ENCODE measurements around the gene NPTX1.

GRCh38 chr17:80498920-80499410 is 22.6 kb upstream of the NPTX1 start:
- TF ChIP-seq ELF3 (CRISPR knock-in tag; IDR thresholded peaks at IDR 0.05): no peak
- TF ChIP-seq RERE (CRISPR knock-in tag; IDR thresholded peaks at IDR 0.05; ENCODE audit: low read depth): no peak
- TF ChIP-seq ZKSCAN1 (IDR thresholded peaks at IDR 0.05; ENCODE audit: low read length): no peak
- no peak for TF ChIP-seq CTCF (CRISPR knock-in tag; IDR thresholded peaks at IDR 0.05)
- no peak for TF ChIP-seq MEF2D (CRISPR knock-in tag; IDR thresholded peaks at IDR 0.05)
- TF ChIP-seq ATF2 (CRISPR knock-in tag; IDR thresholded peaks at IDR 0.05): no peak
- no peak for TF ChIP-seq NFYB (CRISPR knock-in tag; IDR thresholded peaks at IDR 0.05)
- no peak for TF ChIP-seq SIN3A (IDR thresholded peaks at IDR 0.05; ENCODE audit: borderline replicate concordance, low read depth, low read length)
- TF ChIP-seq SAFB2 (CRISPR knock-in tag; IDR thresholded peaks at IDR 0.05; ENCODE audit: borderline replicate concordance, low read depth): no peak
- TF ChIP-seq POLR2G (IDR thresholded peaks at IDR 0.05; ENCODE audit: low read depth, low read length): no peak
- no peak for TF ChIP-seq ZNF800 (CRISPR knock-in tag; IDR thresholded peaks at IDR 0.05)
- TF ChIP-seq DNMT3B (CRISPR knock-in tag; conservative IDR thresholded peaks at IDR 0.05): no peak
- TF ChIP-seq NBN (conservative IDR thresholded peaks at IDR 0.05): no peak
